Panc1 (cell line): ENCODE results near the gene KRT12.

Source experiments
- POLR2AphosphoS5 ChIP-seq: IDR thresholded peaks from 2 replicates; pipeline ENCODE4 v1.6.1; 2012; ENCODE audit warnings: mild to moderate bottlenecking, low read depth, low read length, moderate library complexity
- TF ChIP-seq, protein P1 (sequence below): fragments of 450-650 bp; IDR thresholded peaks from 2 replicates; pipeline ENCODE4 v1.5.1; 2017; ENCODE audit warnings: mild to moderate bottlenecking

DNA sequence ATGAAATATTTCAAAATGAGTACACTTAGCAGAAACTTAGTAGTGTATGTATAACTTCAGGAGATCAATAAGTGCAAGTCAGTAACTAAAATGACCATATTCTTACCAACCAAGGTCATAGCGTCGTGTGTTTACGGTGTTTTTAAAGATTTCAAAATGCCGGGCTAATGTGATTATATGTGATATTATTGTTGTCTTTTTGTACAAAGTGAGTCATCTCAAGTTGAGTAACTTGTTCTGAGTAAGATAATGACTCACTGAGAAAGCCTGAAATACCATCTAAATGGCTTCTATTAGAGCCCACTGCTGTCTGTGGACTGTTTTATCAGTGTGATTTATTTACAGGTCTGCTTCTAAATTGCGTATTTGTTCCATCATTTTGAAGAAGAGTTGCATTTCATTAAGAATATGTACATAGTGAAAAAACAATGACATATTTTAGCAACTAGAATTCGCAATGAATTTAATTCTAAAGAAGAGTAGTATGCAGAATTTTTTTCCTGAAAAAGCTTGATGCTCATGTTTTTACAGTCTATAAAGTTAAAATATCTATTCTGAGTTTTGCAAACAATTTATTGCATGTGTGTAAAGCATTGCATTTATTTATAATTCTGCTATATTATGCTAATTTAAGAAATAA, 12.7 kb downstream of the KRT12 start:
- TF ChIP-seq, protein P1, sequence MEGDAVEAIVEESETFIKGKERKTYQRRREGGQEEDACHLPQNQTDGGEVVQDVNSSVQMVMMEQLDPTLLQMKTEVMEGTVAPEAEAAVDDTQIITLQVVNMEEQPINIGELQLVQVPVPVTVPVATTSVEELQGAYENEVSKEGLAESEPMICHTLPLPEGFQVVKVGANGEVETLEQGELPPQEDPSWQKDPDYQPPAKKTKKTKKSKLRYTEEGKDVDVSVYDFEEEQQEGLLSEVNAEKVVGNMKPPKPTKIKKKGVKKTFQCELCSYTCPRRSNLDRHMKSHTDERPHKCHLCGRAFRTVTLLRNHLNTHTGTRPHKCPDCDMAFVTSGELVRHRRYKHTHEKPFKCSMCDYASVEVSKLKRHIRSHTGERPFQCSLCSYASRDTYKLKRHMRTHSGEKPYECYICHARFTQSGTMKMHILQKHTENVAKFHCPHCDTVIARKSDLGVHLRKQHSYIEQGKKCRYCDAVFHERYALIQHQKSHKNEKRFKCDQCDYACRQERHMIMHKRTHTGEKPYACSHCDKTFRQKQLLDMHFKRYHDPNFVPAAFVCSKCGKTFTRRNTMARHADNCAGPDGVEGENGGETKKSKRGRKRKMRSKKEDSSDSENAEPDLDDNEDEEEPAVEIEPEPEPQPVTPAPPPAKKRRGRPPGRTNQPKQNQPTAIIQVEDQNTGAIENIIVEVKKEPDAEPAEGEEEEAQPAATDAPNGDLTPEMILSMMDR, result no peak
- TF ChIP-seq POLR2AphosphoS5, result no peak
